Hypothalamus (tissue), 51 donors: Measurements from ENCODE around the gene WASF2.
"Not testable (repeated sequence)": the region's sequence is repeated elsewhere in the genome, so short reads cannot be mapped to it uniquely, and the experiment has no call there.

ENCODE experiments used
- DNase-seq, 51 donors: peaks; one replicate each; lab custom pipeline; 2025; lab: John Stamatoyannopoulos, UW

The WASF2 gene

DNA sequence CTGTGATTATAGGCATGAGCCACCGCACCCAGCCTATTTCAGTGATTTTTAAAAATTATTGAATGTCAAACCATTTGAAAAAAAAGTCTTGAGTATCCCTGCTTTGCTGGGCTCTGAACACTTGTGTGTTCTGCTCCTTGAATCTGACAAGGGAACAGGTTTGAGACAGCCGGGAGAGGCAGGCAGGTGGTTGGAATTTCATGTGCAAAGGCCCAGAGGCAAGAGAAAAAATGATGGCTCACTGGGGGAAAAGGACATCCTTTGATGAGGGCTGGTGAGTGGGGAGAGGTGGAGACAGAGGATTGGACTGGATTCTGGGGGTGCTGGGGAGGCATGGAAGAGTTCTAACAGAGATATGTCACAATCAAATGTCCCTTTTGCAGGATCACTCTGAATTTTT, 13.1 kb upstream of the WASF2 start:
- DNase-seq, result no peak

GRCh38 chr1:27501159-27501558, 11.2 kb upstream of the WASF2 start:
- not testable (repeated sequence) for DNase-seq

- no peak for DNase-seq
Observed at GRCh38 chr1:27499142-27499541, 9.2 kb upstream of the WASF2 start.

DNA sequence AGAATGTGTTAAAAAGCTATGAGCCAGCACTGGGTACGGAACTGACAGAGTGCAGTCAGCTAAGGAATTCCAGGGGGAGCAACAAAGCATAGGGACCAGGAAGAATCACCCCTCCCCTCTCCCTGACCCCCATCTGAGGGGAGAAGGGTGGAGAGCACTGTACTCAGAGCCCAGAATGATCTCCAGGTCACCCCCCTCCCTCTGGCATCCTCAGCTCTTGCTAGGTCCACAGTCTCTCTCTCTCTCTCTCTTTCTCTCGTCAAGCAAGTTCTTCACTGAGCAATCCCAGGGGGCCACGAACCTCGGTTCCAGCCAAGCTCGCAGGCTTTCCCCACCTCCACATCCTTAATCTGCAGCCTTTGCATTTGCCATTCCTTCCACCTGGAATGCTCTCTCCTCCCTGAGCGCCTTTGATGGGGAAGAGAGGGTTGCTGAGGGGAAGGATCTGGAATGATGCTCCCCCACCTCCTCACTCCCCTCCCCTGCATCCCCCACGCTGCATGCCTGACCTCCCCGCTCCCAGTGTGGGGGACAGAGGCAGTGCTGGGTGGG, 6.7 kb upstream of the WASF2 start:
- DNase-seq, result peak in 4 of 51 donors; percentile 17 to 33 (median 24)

GRCh38 chr1:27492796-27493195, 2.8 kb upstream of the WASF2 start:
- DNase-seq, result no peak

DNA sequence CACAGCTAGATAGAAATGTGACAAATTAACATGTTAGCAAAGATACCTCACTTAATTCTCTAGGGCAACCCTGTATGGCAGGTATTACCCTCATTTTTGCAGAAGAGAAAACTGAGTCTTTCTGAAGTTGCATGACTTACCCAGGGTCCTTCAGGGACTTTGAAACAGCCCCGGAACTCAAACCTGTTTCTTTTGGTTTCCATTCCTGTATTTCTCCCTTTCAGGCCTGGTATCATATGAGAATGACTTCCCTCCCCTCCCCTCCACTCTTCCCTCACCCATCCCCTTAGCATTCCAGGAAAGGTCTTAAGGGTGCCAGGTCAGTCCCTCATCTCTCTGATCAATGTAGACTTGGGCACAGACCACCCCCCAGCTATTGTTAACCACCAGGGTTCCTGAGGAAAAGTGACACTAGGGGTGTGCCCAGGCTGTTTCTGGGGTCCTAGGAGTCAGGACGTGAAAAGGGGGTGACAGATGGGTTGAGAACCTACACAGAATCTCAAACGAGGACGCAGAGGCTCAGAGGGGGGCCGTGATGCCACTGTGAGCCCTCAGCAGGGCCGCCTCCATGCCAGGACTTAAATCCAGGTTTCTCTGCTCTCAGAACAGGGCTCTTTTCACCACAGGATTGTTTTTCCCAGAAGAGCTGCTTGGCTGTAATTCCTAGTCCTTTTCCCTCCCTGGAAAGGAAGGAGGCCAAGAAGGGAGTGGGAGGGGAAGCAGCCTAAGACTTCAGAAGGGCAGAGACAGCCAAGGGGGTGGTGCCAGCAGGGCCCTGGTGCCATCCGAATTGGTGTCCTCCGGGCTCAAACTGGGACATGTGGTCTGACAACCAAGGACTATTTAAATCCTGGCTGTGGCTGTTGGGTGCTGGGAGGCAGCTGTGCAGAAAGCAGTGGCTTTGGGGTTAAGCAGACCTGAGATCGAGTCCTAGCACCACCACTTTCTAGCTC, 2.1 kb upstream of the WASF2 start:
- peak in 41 of 51 donors; percentile 14 to 86 (median 56) for DNase-seq

DNA sequence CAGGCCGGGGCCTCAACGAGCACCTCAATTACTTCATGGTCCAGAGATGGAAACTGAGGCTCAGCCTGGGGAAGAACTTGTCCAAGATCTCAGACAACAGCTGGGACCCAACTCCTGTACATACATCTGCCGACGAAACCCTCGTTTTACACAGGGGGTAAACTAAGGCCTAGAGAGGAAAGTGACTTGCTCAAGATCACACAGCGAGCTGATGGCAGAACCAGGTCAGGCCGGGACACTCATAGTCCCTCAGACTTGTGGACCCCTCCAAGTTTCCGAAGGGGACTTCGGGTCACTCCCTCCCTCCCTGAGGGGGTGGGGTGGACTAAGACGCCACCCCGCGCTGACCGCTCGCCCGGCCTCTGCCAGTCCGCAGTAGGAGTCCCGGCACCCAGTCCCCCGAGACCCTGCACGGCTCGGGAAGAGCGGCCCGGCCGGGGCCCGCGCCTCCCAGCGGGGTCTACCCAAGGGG, 430 bp downstream of the WASF2 start:
- peak in 10 of 51 donors; percentile 37 to 64 (median 61) for DNase-seq

DNA sequence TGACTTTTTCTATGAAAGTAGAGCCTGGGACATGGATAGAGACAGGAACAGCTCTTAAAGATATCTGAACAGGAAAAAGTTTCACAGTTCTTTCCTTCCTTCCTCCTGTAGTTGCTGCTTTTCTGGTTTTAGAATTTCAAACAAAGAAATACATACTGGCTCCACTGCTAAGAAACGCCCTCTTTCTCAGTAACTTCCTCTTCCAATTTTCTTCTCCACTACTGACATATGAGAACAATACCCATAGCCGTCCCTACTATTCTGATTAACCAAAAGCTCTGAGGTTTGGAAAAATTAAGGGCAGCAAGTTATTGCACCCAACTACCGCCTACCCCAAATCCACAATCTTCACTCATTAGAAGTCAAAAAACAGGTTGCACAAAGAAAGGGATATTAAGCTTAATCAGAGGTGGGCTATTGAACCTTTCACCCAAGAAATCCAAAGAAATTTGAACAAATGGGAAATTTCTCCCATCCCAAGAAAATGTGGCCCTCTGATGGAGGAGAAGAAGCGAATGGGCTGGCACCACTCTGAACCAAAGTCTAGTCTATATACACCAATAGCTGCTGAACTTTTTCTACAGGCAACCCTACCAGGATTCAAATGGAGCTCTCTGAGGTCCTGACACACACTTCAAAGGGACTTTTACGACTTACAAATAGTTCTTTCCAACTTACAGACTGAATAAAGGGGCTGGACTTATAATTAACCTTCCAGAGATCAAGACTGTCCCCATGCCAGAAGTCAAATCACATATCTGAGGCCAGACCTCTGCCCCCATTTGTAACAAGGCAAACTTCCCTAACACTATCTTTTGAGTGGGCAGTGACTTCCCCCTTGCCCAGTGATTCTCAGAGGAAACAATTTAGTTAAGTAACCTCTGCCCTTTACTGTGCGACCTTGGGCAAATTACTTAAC, 1.7 kb downstream of the WASF2 start:
- DNase-seq, result peak in 1 of 51 donors; percentile 20

- DNase-seq, result no peak
Observed at GRCh38 chr1:27485363-27485762, 4.6 kb downstream of the WASF2 start.

- DNase-seq, result no peak
Observed at GRCh38 chr1:27483659-27484058, 6.3 kb downstream of the WASF2 start.

DNA sequence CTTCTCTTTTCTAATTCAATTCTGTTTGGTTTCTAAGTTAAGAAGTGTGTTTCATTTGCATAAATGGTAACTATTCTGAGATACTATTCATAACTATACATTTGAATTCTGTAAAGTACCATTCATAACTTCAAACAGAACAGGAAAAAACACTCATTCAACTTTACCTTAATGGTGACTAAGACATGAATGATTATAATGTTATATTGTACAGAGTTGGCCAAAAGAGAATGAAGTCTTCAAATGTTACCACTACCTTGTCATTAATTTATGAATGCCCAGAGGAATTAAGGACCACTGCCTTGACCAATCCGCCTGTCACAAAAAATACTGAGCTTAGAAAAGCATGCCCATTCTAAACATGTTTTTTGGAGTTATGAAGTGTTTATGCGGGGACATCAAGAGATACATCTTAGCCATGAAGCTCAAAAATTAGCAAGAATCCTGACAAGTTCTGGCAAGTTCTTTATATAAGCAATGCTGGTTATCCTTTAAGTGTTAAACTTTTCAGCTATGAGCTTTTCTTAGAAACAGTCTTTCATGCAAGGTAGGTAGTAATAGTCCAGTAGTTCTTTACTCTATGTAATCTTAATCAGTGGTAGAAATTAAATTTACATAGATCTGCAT, 7.9 kb downstream of the WASF2 start:
- no peak for DNase-seq

- DNase-seq, result no peak
Observed at GRCh38 chr1:27478098-27478497, 11.9 kb downstream of the WASF2 start.

GRCh38 chr1:27476237-27476636, 13.7 kb downstream of the WASF2 start:
- no peak for DNase-seq

DNA sequence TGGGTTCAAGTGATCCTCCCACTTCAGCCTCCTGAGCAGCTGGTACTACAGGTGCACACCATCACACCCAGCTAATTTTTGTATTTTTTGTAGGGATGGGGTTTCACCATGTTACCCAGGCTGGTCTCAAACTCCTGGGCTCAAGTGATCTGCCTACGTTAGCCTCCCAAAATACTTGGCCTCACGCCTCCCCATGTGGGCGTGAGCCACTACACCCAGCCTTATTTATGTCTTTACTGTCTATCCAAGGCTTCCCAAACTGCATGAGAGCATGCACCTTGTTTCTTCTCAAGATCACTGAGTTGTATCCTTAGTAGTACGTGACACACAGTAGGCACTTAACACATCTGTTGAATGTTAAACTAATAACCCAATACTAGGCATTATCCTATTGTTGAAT, 14.2 kb downstream of the WASF2 start:
- no peak for DNase-seq

DNA sequence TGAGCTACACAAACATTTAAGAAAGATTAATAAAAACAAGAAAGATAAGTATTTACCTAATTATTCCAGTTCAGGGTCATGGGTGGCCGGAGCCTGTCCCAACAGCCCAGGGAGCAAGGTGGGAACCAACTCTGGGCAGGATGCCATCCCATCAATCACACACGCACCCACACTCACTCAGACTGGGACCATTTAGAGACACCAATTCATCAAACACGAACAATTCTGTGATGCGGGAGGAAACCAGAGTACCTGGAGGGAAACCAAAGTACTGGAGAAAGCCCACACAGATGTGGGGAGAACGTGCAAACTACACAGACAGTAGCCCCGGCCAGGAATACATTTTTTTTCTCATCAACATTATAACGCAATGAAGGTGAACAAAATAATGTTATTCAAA, 16.2 kb downstream of the WASF2 start:
- no peak for DNase-seq

- DNase-seq, result not testable (repeated sequence)
Observed at GRCh38 chr1:27472098-27472497, 17.9 kb downstream of the WASF2 start.

DNA sequence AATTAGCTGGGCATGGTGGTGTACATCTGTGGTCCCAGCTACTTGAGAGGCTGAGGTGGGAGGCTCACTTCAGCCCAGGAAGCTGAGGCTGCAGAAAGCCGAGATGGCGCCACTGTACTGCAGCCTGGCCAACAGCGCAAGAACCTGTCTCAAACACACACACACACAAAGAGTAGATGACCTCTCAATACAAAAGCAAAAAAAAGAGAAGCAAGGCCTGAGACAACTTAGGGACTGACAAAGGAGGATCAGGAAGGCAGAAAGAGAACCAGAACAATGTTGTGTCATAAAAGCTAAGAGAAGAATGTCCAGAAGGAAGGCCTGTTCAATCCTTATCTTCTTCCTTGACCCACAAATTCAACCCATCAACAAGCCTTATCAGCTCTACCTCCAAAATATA, 18.5 kb downstream of the WASF2 start:
- no peak for DNase-seq

- DNase-seq, result no peak
Observed at GRCh38 chr1:27469334-27469733, 20.6 kb downstream of the WASF2 start.

GRCh38 chr1:27468378-27468777, 21.6 kb downstream of the WASF2 start:
- DNase-seq, result not testable (repeated sequence)

GRCh38 chr1:27464926-27465647, 24.9 kb downstream of the WASF2 start:
- DNase-seq, result no peak
